Esophagus muscularis mucosa (tissue), 4 donors: Measurements from ENCODE around the gene ADAMTS19. TPM values are rescaled to one million over a fixed set of nuclear protein-coding genes. Genes with fewer than 3 reads are reported as not detected.

Source experiments
- DNase-seq: peaks from one replicate; pipeline ENCODE4 v3.0.0-alpha.2; 2017; ENCODE audit errors: extremely low spot score
- H3K27ac ChIP-seq, 4 donors: fragments of 200-600 bp; sonication (generic); replicated peaks in 1 of 4; 1 replicate in 3 of 4; 2 replicates in 1 of 4; pipeline ENCODE4 v1.5.1; 2016 to 2019; ENCODE audit warnings: mild to moderate bottlenecking in 1 of 4
- H3K27me3 ChIP-seq, 4 donors: fragments of 200-600 bp; sonication (generic); one replicate each; pipeline versions ENCODE4 v1.5.1 to v1.6.0; 2016 to 2019
- H3K36me3 ChIP-seq, 4 donors: fragments of 200-600 bp; sonication (generic); one replicate each; pipeline ENCODE4 v1.5.1; 2016 to 2019
- H3K4me1 ChIP-seq, 4 donors: fragments of 200-600 bp; sonication (generic); one replicate each; pipeline ENCODE4 v1.5.1; 2016 to 2019
- H3K4me3 ChIP-seq, 4 donors: fragments of 200-600 bp; sonication (generic); 1 replicate in 2 of 4; 2 replicates in 2 of 4; pipeline ENCODE4 v1.5.1; 2016 to 2019; ENCODE audit warnings: mild to moderate bottlenecking in 4 of 4, moderate library complexity in 1 of 4
- H3K9me3 ChIP-seq, 4 donors: fragments of 200-600 bp; sonication (generic); 1 replicate in 3 of 4; 2 replicates in 1 of 4; pipeline ENCODE4 v1.5.1; 2016 to 2019
- EP300 ChIP-seq: sonication (generic); formaldehyde crosslinking; IDR thresholded peaks from one replicate; pipeline ENCODE4 v1.6.1; 2017; ENCODE audit warnings: antibody characterized with exemption
- POLR2A ChIP-seq: fragments of 450-650 bp; IDR thresholded peaks from one replicate; pipeline ENCODE4 v1.6.1; 2017; ENCODE audit warnings: antibody characterized with exemption, moderate library complexity, mild to moderate bottlenecking, low read depth
- POLR2AphosphoS5 ChIP-seq, 2 donors: sonication (generic); formaldehyde crosslinking; IDR thresholded peaks; one replicate each; pipeline ENCODE4 v1.6.1; 2017; ENCODE audit warnings: antibody characterized with exemption in 2 of 2
- WGBS: methylation state at CpG from one replicate; pipeline ENCODE4 v1.1.5; 2018; 5-methylcytosine and 5-hydroxymethylcytosine counted together
- intact Hi-C: fragments of 100-400 bp; cut with DNase I; formaldehyde crosslinking; loops from one replicate; pipeline ENCODE4 v1.15.1; 2023
- total RNA-seq, 4 donors: library from RNA; depleted of rRNA; stranded (reverse); fragments of >200 nt; gene quantifications; one replicate each; pipeline versions ENCODE4 v1.1.0 to v1.2.1, GENCODE V29; 2016
- TF ChIP-seq, protein P1 (sequence below), 3 experiments: fragments of 200-600 bp in 2 of 3; fragments of 450-650 bp in 1 of 3; sonication (generic) in 2 of 3; IDR thresholded peaks; one replicate each; pipeline ENCODE4 v1.5.1; 2017 to 2019; ENCODE audit warnings: antibody characterized with exemption in 3 of 3, mild to moderate bottlenecking in 2 of 3, moderate library complexity in 1 of 3

ADAMTS19 gene
- total RNA-seq, 4 donors from 2014 or later: 8.5 to 23.4 (median 10.9) TPM

- DNase-seq: no peak
- TF ChIP-seq POLR2A (no peak), POLR2AphosphoS5 (IDR thresholded peaks at IDR 0.05) (no peak), EP300 (no peak)
- TF ChIP-seq, protein P1, sequence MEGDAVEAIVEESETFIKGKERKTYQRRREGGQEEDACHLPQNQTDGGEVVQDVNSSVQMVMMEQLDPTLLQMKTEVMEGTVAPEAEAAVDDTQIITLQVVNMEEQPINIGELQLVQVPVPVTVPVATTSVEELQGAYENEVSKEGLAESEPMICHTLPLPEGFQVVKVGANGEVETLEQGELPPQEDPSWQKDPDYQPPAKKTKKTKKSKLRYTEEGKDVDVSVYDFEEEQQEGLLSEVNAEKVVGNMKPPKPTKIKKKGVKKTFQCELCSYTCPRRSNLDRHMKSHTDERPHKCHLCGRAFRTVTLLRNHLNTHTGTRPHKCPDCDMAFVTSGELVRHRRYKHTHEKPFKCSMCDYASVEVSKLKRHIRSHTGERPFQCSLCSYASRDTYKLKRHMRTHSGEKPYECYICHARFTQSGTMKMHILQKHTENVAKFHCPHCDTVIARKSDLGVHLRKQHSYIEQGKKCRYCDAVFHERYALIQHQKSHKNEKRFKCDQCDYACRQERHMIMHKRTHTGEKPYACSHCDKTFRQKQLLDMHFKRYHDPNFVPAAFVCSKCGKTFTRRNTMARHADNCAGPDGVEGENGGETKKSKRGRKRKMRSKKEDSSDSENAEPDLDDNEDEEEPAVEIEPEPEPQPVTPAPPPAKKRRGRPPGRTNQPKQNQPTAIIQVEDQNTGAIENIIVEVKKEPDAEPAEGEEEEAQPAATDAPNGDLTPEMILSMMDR (IDR thresholded peaks at IDR 0.05): no peak
- Histone ChIP-seq H3K36me3 (no peaks in the 10 kb centered on the region), H3K27me3 (no peaks in the 10 kb centered on the region), H3K4me3 (no peak overlapping the region), H3K9me3 (no peaks in the 10 kb centered on the region), H3K4me1 (peaks cover 0 to 16% (median 9%) of the 10 kb centered on the region in 4 donors), H3K27ac (no peak overlapping the region)
- intact Hi-C loops: no loop called here
- WGBS: 64% methylated on average over 1 of the region's 1 CpG
Measured at GRCh38 chr5:129716235-129716634, 256.1 kb downstream of the ADAMTS19 start.

- Histone ChIP-seq H3K4me3 (no peak overlapping the region), H3K27me3 (no peaks in the 10 kb centered on the region), H3K9me3 (no peaks in the 10 kb centered on the region), H3K27ac (no peak overlapping the region), H3K4me1 (peaks cover 0 to 16% (median 9%) of the 10 kb centered on the region in 4 donors), H3K36me3 (no peaks in the 10 kb centered on the region)
- no peak for DNase-seq
- 64% methylated on average over 5 of the region's 5 CpGs for WGBS
- intact Hi-C loops: no loop called here
- no peak for TF ChIP-seq POLR2AphosphoS5 (IDR thresholded peaks at IDR 0.05)
Measured at GRCh38 chr5:129716651-129717050, 256.6 kb downstream of the ADAMTS19 start.

DNA sequence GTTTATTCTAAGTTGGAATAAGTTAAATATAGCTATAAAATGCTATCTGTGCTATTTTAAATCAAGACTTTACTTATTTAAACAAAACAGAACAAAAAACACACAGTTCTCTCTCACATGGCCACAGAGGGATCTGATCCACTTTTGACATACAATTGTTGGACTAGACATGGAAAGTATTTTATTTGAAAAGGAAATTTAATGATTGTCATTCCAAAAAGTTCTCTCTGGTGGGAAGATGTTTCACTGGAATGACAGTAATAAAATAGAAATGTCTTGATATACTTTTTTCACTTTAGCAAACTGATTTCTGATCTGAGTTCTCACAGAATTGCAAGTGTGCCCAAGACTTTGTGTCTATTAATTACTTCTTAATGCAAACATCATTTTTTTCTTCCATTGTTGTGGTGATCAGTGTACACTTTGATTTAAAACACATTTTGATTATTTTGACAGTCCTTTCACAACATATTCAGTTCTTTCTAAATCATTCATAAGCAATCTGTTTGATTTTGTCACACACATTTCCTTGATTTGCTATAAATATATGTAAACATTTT lies 257.7 kb downstream of the ADAMTS19 start:
- no peaks in the 10 kb centered on the region for H3K36me3 ChIP-seq
- no peaks in the 10 kb centered on the region for H3K27me3 ChIP-seq
- intact Hi-C loops: no loop called here
- DNase-seq: no peak
- peaks cover 0 to 16% (median 9%) of the 10 kb centered on the region in 4 donors for H3K4me1 ChIP-seq
- H3K27ac ChIP-seq: no peak overlapping the region
- no peak overlapping the region for H3K4me3 ChIP-seq
- TF ChIP-seq, protein P1 (IDR thresholded peaks at IDR 0.05): no peak
- TF ChIP-seq EP300 (no peak), POLR2AphosphoS5 (IDR thresholded peaks at IDR 0.05) (no peak), POLR2A (no peak)
- H3K9me3 ChIP-seq: no peaks in the 10 kb centered on the region

- H3K27ac ChIP-seq: no peak overlapping the region
- no peaks in the 10 kb centered on the region for H3K36me3 ChIP-seq
- DNase-seq: no peak
- peaks cover 0 to 16% (median 9%) of the 10 kb centered on the region in 4 donors for H3K4me1 ChIP-seq
- H3K4me3 ChIP-seq: no peak overlapping the region
- no peak for TF ChIP-seq POLR2AphosphoS5 (IDR thresholded peaks at IDR 0.05)
- no peaks in the 10 kb centered on the region for H3K9me3 ChIP-seq
- intact Hi-C loops: no loop called here
- H3K27me3 ChIP-seq: no peaks in the 10 kb centered on the region
- 50% methylated on average over 1 of the region's 1 CpG for WGBS
Measured at GRCh38 chr5:129718471-129719090, 258.5 kb downstream of the ADAMTS19 start.

- 71% methylated on average over 2 of the region's 2 CpGs for WGBS
- no peaks in the 10 kb centered on the region for H3K4me1 ChIP-seq
- TF ChIP-seq, protein P1 (IDR thresholded peaks at IDR 0.05): no peak
- no peak for TF ChIP-seq POLR2A
- TF ChIP-seq POLR2AphosphoS5 (IDR thresholded peaks at IDR 0.05): no peak
- TF ChIP-seq EP300: no peak
- intact Hi-C loops: no loop called here
- no peaks in the 10 kb centered on the region for H3K9me3 ChIP-seq
- no peak overlapping the region for H3K27ac ChIP-seq
- no peaks in the 10 kb centered on the region for H3K36me3 ChIP-seq
- no peak for DNase-seq
- no peaks in the 10 kb centered on the region for H3K27me3 ChIP-seq
- H3K4me3 ChIP-seq: no peak overlapping the region
Measured at GRCh38 chr5:129724222-129724621, 264.1 kb downstream of the ADAMTS19 start.

GRCh38 chr5:129724647-129725046 lies 264.5 kb downstream of the ADAMTS19 start:
- no peaks in the 10 kb centered on the region for H3K4me1 ChIP-seq
- H3K36me3 ChIP-seq: no peaks in the 10 kb centered on the region
- H3K4me3 ChIP-seq: no peak overlapping the region
- TF ChIP-seq EP300 (no peak), POLR2A (no peak), POLR2AphosphoS5 (IDR thresholded peaks at IDR 0.05) (no peak)
- TF ChIP-seq, protein P1 (IDR thresholded peaks at IDR 0.05): no peak
- intact Hi-C loops: no loop called here
- H3K27me3 ChIP-seq: no peaks in the 10 kb centered on the region
- no peak overlapping the region for H3K27ac ChIP-seq
- H3K9me3 ChIP-seq: no peaks in the 10 kb centered on the region
- 92% methylated on average over 4 of the region's 4 CpGs for WGBS
- no peak for DNase-seq
